Heart left ventricle (tissue), 13 donors: Measurements from ENCODE around the gene ARSG.

Source experiments
- CTCF ChIP-seq, 12 donors: fragments of 200-600 bp; sonication (generic) in 4 of 12; IDR thresholded peaks; one replicate each; pipeline versions ENCODE4 v1.5.0 to v1.8.0; 2018 to 2022; ENCODE audit warnings: antibody characterized with exemption in 12 of 12, mild to moderate bottlenecking in 5 of 12
- POLR2A ChIP-seq, 2 donors: fragments of 450-650 bp; IDR thresholded peaks; one replicate each; pipeline ENCODE4 v1.6.1; 2017; ENCODE audit warnings: antibody characterized with exemption in 2 of 2, mild to moderate bottlenecking in 2 of 2, moderate library complexity in 2 of 2
- donor health status: ischemic (EF 13 %, LVEDD 7.1; RV severe dilation, severe dysfunction).
- donor health status: DM: no; HTN: yes; CAD: no.
- donor health status: DM: no; HTN: no; CAD: no.
- donor health status: ischemic (EF 25% LVEDD 6.9; RV normal size, moderate dysfunction).
- donor health status: ischemic (EF 25% LVEDD 5.7; RV mildly dilated, moderate dysfunction).
- donor health status: ischemic (EF 35%, LVEDD 5.7; RV mildly dilated, moderate dysfunction).
- donor health status: nonischemic (EF 11% LVEDD 7.7; RV severe dilation, severe dysfunction).
- donor health status: DM: yes; HTN: yes; CAD: no.
- donor health status: PGD.
- donor health status: ischemic (EF 29% LVEDD 5.4; RV normal size, mild dysfunction).
- donor health status: nonischemic (EF 23%, LVEDD 6.1; RV moderate dilation, normal function).

DNA sequence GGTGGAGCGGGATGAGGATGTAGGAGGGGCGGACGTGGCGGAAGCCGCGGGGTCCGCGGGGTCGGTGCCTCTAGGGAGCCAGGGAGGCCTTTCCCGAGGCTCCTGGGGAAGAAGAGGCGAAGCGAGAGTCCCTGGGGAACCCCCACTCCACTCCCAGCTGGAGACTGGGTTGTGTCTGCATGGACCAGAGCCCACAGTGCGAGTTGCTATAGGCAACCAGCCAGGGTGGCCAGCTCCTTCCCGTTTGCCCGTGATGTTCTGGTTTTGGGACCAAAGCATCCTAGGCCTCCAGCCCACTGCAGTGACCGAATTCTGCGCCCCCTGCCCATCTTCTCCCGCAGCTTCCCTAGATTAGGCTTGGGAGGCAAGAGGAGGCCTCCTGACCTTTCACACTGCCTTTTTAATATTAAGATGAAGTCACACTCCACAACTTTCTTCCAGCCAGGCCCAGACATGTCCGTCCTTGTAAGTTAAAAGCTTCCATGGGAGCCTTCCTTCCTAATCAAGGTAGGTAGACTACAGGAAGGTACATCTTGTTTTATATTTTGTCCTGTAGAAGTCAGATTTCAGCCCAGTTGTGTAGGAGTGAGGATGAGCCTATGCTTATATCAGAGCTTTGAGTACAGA lies 43.0 kb upstream of the ARSG start:
- TF ChIP-seq CTCF (IDR thresholded peaks at IDR 0.05) = no peak
- no peak for TF ChIP-seq POLR2A (IDR thresholded peaks at IDR 0.05)
